HG03460 (cell line): ENCODE results near the gene SLC25A44.
"Not testable (repeated sequence)": the region's sequence is repeated elsewhere in the genome, so short reads cannot be mapped to it uniquely, and the experiment has no call there.

ENCODE experiments used
- ATAC-seq: cut with Tn5 transposase; IDR thresholded peaks from one replicate; pipeline ENCODE4 v1.9.1; 2021; ENCODE audit not compliant: unreplicated experiment

Gene SLC25A44

DNA sequence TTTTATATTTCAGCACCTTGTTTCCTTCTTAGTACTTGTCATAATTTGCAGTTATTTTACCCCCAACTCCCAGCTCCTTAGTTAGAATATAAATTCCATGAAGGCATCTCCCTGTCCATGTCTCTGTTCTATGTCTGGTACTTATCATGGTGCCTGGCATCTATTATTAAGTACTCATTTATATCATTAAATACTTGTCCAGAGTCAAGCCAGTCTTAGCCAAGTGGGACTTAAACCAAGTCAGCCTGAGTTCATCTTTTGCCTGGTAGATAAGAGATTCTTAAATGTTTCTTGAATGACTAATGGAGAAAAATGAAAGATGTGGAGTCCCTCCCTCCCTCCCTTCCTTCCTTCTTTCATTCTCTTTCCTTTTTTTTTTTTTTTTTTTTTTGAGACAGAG is 9.4 kb downstream of the SLC25A44 start:
- ATAC-seq, result no peak

DNA sequence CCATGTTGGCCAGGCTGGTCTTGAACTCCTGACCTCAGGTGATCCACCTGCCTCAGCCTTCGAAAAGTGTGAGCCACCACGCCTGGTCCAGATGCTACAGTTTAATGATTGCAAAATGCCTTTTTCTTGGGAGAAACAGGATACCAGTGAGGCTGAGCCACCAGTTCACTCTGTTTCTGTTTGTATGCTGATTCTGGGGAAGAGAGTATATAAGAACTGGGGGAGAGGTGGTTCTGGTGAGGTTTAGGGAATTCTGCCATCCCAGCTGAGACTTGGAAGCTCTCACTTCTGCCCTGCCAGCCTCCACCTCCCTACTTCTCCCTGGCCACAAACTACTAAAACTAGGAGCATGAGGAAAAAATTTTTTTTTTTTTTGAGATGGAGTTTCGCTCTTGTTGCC is 10.8 kb downstream of the SLC25A44 start:
- no peak for ATAC-seq

DNA sequence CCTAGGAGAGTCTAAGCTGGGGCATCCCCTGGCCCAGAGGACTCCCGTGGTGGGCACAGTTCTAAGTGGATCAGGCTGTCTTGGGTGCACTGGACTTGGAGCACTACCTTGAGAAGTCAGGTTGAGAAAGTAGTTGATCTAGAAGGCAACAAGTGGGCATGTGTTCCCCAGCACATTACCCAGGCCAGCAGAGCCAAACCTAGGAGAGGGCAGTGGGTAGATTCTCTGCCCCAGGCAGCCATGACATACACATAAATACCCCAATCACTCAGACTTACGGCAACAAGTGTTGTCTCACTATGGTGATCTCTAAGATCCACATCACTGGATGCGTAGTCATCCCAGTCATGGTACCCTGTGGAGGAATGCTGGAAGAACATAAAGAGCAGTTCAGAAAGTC is 17.3 kb downstream of the SLC25A44 start:
- no peak for ATAC-seq

DNA sequence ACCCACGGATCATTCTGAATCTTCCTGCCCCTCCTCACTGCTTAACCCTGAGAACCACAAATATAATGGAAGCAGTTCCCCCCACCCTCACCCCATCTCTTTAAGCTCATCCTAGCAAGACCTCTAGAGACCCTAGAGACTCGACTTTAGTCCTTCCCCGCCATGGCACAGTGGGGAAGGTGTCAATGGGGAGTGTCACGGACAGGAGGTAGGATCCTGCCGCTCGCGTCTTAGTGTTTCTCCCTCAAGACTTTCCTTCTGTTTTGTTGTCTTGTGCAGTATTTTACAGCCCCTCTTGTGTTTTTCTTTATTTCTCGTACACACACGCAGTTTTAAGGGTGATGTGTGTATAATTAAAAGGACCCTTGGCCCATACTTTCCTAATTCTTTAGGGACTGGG is 18.2 kb downstream of the SLC25A44 start:
- no peak for ATAC-seq

DNA sequence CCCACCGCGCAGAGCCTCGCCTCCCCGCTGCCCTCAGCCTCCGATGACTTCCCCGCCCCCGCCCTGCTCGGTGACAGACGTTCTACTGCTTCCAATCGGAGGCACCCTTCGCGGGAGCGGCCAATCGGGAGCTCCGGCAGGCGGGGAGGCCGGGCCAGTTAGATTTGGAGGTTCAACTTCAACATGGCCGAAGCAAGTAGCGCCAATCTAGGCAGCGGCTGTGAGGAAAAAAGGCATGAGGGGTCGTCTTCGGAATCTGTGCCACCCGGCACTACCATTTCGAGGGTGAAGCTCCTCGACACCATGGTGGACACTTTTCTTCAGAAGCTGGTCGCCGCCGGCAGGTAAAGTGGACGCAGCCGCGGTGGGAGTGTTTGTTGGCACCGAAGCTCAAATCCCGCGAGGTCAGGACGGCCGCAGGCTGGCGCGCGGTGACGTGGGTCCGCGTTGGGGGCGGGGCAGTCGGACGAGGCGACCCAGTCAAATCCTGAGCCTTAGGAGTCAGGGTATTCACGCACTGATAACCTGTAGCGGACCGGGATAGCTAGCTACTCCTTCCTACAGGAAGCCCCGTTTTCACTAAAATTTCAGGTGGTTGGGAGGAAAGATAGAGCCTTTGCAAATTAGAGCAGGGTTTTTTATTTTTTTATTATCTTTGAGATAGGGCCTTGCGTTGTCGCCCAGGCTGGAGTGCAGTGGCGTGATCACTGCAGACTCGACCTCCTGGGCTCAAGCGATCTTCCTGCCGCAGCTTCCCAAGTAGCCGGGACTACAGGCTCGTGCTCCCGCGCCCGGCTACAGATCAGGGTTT is 19.1 kb downstream of the SLC25A44 start, which contains the start of gene PMF1:
Gene PMF1, plus strand, starts transcription at position 175 of the 811 bp plus-strand sequence. Its CDS starts 9 bp downstream, at position 184.
- ATAC-seq, result peak; percentile 86

DNA sequence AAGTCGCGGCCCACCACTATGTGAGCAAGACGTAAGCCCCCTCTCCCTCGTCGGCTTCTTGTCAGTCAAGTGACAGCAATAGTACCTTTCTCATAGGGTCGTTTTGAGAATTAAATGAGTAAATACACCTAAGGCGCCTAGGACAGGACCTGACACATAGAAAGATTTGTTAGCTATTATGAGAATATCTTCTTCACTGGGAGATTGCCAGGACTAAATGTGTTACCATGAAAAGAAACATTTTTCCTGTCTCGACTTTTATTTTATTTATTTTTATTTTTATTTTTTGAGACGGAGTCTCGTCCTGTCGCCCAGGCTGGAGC is 19.7 kb downstream of the SLC25A44 start:
- no peak for ATAC-seq

DNA sequence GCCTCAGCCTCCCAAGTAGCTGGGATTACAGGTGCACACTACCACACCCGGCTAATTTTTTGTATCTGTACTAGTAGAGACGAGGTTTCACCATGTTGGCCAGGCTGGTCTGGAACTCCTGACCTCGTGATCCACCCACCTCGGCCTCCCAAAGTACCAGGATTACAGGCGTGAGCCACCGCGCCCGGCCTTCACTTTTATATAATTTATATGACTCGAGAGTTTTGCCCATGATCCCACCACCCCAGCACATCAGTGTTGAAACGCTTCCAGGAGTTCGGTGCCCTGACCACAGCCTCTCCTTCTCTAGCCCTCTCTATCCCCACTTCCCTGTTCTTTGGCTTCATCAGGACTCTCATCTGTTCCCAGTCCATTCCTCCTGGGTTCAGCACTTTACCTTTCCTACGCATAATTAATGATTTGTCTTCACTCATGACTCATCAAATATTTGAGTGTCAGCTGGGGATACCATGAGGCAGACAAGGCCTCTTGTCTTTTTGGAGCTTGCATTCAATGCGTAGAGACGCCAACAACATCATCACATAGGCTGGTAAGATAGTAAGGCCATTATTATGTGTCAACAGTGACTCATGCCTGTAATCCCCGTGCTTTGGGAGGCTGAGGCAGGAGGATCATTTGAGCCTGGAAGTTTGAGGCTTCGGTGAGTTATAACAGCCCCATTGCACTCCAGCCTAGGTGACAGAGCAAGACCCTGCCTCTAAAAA is 20.3 kb downstream of the SLC25A44 start:
- no peak for ATAC-seq

DNA sequence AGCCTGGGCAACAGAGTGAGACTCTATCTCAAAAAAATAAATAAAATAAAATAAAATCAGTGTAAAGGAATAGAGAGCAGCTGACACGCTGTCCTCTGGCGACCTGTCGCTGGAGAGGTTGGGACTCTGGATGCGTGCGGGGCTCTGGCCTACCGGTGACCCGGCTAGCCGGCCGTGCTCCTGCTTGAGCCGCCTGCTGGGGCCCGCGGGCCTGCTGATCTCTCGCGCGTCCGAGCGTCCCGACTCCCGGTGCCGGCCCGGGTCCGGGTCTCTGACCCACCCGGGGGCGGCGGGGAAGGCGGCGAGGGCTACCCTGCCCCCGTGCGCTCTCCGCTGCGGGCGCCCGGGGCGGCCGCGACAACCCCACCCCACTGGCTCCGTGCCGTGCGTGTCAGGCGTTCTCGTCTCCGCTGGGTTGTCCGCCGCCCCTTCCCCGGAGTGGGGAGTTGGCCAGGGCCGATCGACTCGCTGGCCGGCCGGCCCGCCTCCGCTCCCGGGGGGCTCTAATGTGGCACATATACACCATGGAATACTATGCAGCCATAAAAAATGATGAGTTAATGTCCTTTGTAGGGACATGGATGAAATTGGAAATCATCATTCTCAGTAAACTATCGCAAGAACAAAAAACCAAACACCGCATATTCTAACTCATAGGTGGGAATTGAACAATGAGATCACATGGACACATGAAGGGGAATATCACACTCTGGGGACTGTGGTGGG is 22.6 kb downstream of the SLC25A44 start:
- ATAC-seq, result not testable (repeated sequence)

DNA sequence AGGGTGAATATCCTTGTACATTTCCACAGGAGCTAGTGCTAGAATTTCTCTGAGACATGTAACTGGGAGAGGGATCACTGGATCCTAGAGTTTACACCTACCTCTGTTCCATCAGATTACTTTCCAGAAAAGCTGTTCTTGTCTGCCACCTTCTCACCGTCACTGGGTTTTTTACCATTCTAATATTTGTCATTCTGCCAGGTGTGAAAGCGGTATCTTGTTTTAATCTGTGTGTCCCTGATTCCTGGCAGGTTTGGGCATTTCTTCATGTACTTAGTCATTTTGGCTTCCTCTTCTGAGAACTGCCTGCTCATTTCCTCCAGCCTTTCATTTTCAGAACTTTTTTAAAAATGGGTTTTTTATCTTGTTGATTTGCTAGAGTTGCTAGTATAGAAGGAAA is 24.0 kb downstream of the SLC25A44 start:
- no peak for ATAC-seq

DNA sequence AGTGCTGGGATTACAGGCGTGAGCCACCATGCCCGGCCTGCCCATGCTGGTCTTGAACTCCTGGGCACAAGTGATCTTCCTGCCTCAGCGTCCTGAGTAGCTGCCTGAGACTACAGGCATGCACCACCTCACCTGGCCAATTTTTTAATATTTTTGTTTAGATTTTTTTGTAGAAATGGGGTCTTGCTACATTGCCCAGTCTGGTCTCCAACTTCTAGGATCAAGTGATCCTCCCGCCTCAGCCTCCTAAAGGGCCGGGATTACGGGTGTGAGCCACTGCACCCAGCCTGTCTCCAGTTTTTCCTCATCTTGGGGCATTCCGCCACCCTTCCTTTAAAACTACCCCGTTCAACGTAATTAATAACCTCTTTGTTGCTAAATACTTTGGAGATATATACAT is 26.3 kb downstream of the SLC25A44 start:
- ATAC-seq, result no peak

DNA sequence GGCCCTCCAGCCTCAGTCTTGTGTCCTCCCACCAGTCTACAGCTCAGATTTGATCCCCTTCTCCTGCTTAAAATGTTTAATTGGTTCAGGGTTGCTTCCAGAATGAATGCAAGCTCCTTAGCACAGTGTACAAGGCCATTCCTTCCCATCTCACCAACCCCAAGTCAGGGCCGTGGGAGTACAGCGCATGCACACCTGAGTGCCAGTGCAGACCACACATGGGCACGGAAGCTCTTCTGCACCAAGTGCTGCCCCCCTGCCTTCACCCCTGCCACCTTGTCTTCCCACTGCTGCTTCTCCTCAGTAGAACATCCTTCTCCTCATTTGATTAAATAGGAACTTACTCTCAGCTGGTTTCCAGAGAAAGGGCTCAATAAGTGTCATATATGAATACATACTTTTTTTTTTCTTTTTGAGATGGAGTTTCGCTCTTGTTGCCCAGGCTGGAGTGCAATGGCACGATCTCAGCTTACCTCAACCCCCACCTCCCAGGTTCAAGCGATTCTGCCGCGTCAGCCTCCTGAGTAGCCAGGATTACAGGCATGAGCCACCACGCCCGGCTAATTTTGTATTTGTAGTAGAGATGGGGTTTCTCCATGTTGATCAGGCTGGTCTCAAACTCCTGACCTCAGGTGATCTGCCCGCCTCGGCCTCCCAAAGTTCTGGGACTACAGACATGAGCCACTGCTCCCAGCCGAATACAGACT is 28.2 kb downstream of the SLC25A44 start:
- ATAC-seq, result no peak

DNA sequence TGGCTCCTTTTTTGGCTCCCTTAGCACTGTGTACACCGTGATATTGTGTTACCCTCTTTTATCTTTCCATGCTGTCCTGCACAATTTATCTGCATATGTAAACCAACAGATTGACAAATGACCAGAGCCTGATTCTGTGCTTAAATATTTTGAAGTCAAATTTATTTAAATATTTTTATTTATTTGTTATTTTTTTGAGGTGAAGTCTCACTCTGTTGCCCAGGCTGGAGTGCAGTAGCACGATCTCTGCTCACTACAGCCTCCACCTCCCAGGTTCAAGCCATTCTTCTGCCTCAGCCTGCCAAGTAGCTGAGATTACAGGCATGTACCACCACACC is 31.7 kb downstream of the SLC25A44 start:
- no peak for ATAC-seq

DNA sequence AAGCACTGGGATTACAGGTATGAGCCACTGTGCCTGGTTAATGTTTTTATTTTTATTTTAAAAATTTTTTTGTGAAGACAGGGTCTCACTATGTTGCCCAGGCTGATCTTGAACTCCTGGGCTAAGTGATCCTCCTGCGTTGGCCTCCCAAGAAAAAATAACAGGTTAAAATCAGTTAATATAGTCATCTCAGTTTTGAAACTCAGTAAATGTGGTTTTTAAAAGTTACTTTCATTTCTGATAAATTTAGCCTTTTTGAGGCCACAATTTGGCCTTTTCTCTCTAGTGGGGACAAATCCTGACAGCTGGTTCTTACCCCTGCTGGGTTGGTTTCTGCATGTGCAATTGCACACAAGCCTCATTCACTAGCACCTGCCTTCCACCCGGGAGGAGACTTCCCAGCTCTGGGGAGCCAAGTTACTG is 32.2 kb downstream of the SLC25A44 start:
- peak; percentile 59 for ATAC-seq

DNA sequence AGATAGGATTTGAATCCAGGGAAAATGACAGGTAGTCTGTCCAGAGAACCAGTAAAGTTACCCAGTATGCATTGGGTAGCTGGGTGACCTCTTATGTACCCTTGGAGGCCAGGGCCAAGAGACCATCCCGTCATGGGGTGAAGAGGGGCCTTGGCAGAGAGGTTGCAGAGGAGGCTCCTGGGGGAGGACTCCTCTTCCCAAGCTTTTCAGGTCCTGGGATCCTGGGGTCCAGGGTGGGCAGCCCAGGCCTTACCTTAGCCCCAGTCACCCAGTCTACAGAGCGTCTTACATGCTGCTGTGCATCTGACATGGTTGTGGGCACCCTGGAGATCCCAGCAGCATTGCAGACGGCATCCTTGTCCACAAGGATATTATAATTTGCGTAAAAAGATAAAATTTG is 32.9 kb downstream of the SLC25A44 start:
- ATAC-seq, result no peak

DNA sequence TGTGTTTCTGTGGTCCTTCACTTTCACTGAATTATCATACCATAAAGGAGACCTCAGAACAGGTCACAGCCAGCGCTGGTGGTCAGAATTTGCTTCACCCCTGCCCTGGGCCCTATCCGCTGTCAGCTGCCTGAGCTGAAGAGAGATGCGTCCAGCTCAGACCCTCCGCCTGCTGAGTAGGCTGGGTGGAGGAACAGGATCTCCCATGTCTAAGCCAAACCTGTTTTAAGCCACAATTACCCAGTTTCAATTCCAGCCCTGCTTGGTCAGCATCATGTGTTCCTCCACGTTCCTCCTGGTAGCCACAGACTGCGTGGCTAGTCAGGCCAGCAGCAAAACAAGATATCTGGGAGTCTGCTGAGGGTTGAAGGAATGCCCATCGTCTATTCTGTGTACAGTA is 34.6 kb downstream of the SLC25A44 start:
- ATAC-seq, result no peak

DNA sequence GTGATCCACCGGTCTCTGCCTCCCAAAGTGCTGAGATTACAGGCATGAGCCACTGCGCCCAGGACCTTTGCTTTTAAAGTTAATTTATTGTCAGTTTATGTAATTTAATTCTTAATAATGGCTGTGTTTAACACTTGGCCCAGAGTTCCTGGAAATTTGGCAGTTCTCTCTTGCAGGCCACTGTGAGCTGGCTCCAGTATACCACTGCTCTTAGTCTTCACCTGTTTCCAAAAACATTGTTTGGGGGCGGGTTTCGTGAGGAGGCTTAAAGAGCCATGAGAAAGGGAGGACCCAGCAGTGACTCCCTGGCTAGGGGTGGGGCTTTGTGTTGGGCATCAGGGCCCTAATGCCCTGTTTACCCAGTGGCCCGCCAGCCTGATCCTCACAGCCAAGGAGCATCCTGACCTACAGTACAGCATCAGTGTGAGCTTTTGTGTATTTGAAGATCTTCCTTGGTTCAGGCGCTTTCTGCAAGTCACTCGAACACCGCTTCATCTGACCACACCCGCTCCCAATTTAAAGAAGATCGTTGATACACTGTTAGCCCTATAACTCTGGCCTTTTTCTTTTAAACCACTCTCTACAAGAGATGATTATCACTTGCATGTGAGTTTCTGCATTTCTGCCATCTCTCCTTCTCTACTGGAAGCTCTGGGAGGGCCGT is 36.0 kb downstream of the SLC25A44 start:
- ATAC-seq, result no peak

DNA sequence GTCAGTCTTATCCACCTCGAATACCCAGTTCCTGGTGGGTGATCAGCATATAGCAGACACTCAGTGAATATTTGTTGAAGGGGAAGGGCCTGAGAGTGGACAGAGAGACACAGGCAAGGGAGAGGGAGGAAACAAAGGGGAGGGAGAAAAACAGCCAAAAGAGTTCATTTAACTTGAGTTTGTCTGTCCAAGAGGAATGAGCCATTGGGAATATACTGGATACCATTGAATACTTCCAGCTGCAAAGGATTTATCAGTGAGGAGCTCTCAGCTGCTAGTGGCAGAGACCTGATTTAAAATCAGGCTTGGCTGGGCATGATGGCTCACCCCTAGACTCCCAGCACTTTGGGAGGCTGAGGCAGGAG is 36.6 kb downstream of the SLC25A44 start:
- no peak for ATAC-seq

DNA sequence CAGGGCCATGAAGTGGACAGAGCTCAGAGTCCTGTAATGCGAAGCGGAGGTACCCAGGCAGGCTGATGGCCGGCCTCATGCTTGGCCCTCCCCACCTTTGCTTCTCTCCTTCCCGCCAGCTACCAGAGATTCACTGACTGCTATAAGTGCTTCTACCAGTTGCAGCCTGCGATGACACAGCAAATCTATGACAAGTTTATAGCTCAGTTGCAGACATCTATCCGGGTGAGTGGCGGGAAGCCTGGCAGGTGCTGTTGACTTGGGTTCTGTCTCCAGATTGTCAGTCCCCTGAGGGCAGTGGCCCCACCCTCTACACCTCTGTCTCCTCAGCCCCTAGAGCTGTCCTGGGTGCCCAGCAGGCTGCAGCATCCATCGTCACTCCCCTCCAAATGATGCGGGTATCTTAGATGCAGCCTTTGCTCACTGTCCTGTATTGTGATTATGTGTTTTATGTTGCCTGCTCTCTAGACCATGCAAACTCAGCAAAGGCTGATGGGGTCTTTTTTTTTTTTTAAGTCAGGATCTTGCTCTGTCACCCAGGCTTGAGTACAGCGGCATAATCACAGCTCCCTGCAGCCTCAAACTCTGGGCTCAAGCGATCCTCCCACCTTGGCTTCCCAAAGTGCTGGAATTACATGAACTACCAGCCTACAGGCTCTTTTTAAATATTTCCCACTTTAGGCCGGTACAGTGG is 38.4 kb downstream of the SLC25A44 start:
- ATAC-seq, result no peak

DNA sequence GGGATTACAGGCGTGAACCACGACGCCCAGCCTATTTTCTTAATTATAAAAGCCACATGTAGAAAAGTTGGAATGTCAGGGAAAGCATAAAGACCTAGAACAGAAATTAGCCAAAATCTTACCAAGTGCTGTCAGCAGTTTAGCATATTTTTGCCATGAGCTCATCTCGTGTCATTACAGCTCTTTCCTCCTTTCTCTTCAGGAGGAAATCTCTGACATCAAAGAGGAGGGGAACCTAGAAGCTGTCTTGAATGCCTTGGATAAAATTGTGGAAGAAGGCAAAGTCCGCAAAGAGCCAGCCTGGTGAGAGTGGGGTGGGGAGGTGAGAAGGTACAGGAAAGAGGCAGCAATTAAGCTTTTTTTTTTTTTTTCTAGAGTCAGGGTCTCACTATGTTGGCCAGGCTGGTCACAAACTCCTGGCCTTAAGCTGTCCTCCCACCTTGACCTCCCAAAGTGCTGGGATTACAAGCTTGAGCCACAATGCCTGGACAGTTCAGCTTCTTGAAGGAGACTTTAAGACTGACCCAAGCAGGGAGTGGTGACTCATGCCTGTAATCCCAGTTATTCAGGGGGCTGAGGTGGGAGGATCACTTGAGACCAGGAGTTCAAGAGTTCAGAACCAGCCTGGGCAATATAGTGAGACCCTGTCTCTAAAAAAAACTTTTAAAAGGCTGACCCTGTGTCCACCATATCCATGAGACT is 39.7 kb downstream of the SLC25A44 start:
- no peak for ATAC-seq

DNA sequence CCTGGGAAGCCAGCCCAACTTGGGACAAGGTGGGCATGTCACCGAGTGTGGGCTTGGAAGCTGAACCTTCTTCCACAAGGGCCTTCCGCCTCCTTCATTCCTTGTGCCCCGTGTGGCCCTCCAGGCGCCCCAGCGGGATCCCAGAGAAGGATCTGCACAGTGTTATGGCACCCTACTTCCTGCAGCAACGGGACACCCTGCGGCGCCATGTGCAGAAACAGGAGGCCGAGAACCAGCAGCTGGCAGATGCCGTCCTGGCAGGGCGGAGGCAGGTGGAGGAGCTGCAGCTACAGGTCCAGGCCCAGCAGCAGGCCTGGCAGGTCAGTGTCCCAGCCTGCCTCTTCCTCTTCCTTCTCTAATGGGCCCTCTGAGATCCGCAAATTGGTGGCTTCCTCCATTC is 42.3 kb downstream of the SLC25A44 start:
- no peak for ATAC-seq
